GM12891 (cell line): ENCODE data around the gene ACAA2.

ENCODE experiments used
- POLR2A ChIP-seq: IDR thresholded peaks from 2 replicates; pipeline ENCODE4 v1.6.1; 2011; ENCODE audit warnings: low read depth, low read length, control low read depth
- POLR2AphosphoS5 ChIP-seq: IDR thresholded peaks from 2 replicates; pipeline ENCODE4 v1.6.1; 2011; ENCODE audit warnings: low read depth, low read length, control low read depth

DNA sequence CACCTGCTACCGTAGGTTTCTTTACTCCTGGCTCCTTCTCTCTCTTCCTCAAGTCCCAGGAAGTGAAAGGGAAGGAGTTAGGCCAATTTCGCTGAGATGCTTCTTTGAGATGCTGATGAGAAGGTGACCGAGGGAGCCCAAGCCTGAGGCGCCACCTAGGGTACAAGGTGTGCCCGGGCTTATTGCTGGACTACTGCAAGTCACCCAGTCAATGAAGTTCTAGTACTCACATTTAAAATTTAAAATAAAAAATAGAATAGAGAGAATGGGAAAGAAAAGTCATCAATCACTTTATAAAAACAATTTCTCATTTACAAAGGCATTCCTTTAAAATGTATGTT lies 45.3 kb downstream of the ACAA2 start:
- TF ChIP-seq POLR2A (no peak), POLR2AphosphoS5 (no peak)
